Retinal pigment epithelial cell (primary cell): Measurements from ENCODE around the gene PPIL1.

Source experiments
- DNase-seq: peaks from one replicate; pipeline ENCODE4 v3.0.0-alpha.2; 2010; ENCODE audit warnings: low read depth
- H3K4me3 ChIP-seq: 2 replicates; pipeline ENCODE4 v1.5.1; 2011; ENCODE audit warnings: mild to moderate bottlenecking, low read length, control low read depth, moderate library complexity
- CTCF ChIP-seq: conservative IDR thresholded peaks from 2 replicates; pipeline ENCODE4 v1.5.1; 2011; ENCODE audit warnings: low read depth, low read length, control low read depth, inconsistent platforms

The PPIL1 gene

GRCh38 chr6:36820700-36821580 is 53.7 kb downstream of the PPIL1 start:
- H3K4me3 ChIP-seq, result no peak overlapping the region
- peak; percentile 89 for DNase-seq
- no peak for TF ChIP-seq CTCF

- DNase-seq, result peak; percentile 52
- H3K4me3 ChIP-seq, result no peak overlapping the region
Observed at GRCh38 chr6:36818756-36819155, 55.8 kb downstream of the PPIL1 start.

GRCh38 chr6:36817847-36818246 is 56.8 kb downstream of the PPIL1 start:
- no peak for DNase-seq
- no peak overlapping the region for H3K4me3 ChIP-seq
- TF ChIP-seq CTCF, result no peak

More at GRCh38 chr6:36818756-36819155, 55.8 kb downstream of the PPIL1 start:
- no peak for TF ChIP-seq CTCF

- H3K4me3 ChIP-seq, result no peak overlapping the region
- no peak for TF ChIP-seq CTCF
- DNase-seq, result no peak
Observed at GRCh38 chr6:36817176-36817817, 57.3 kb downstream of the PPIL1 start.

GRCh38 chr6:36815962-36816735 is 58.5 kb downstream of the PPIL1 start:
- no peak for TF ChIP-seq CTCF
- no peak overlapping the region for H3K4me3 ChIP-seq
- DNase-seq, result peak; percentile 84

- no peak for DNase-seq
- TF ChIP-seq CTCF, result no peak
- no peak overlapping the region for H3K4me3 ChIP-seq
Observed at GRCh38 chr6:36814249-36814648, 60.4 kb downstream of the PPIL1 start.
